ENCODE data around the gene TNFRSF18.

GRCh38 chr1:1206376-1206965 lies at the start of gene TNFRSF18:
- no peak for TF ChIP-seq CTCF (conservative IDR thresholded peaks at IDR 0.05)
- no peak for TF ChIP-seq EZH2 (IDR thresholded peaks at IDR 0.05; ENCODE audit: low read depth)

Measured in PC-9 (cell line).